Mammary epithelial cell (primary cell): ENCODE results near the gene PHF19.

Source experiments
- CTCF ChIP-seq, 2 donors: IDR thresholded peaks in 1 of 2; conservative IDR thresholded peaks in 1 of 2; 2 replicates each; pipeline ENCODE4 v1.5.1; 2011 to 2012; ENCODE audit warnings: inconsistent platforms in 2 of 2, low read length in 2 of 2, mild to moderate bottlenecking in 2 of 2, control low read depth in 1 of 2, low read depth in 1 of 2; ENCODE audit not compliant: insufficient read depth in 1 of 2; ENCODE audit errors: extremely low read depth in 1 of 2
- EZH2 ChIP-seq: IDR thresholded peaks from 2 replicates; pipeline ENCODE4 v1.6.1; 2012; ENCODE audit warnings: low read length, inconsistent platforms, borderline replicate concordance

GRCh38 chr9:120905315-120906164 lies 28.6 kb upstream of the PHF19 start:
- TF ChIP-seq CTCF (conservative IDR thresholded peaks at IDR 0.05 in 1 of 2, IDR thresholded peaks at IDR 0.05 in 1 of 2; ENCODE audit: extremely low read depth in 1 of 2, insufficient read depth in 1 of 2, low read depth in 1 of 2, low read length in 2 of 2) (no peak), EZH2 (no peak)
